ENCODE data around the gene SEC23IP. TPM values are rescaled to one million over a fixed set of nuclear protein-coding genes. Genes with fewer than 3 reads are reported as not detected.

The SEC23IP gene
- total and polyA plus RNA-seq, 8 donors = 4.1 to 82.1 (median 14.8) TPM

- no peak overlapping the region for H3K27ac ChIP-seq
- TF ChIP-seq, protein P1, sequence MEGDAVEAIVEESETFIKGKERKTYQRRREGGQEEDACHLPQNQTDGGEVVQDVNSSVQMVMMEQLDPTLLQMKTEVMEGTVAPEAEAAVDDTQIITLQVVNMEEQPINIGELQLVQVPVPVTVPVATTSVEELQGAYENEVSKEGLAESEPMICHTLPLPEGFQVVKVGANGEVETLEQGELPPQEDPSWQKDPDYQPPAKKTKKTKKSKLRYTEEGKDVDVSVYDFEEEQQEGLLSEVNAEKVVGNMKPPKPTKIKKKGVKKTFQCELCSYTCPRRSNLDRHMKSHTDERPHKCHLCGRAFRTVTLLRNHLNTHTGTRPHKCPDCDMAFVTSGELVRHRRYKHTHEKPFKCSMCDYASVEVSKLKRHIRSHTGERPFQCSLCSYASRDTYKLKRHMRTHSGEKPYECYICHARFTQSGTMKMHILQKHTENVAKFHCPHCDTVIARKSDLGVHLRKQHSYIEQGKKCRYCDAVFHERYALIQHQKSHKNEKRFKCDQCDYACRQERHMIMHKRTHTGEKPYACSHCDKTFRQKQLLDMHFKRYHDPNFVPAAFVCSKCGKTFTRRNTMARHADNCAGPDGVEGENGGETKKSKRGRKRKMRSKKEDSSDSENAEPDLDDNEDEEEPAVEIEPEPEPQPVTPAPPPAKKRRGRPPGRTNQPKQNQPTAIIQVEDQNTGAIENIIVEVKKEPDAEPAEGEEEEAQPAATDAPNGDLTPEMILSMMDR (IDR thresholded peaks at IDR 0.05) = no peak
- TF ChIP-seq POLR2A (IDR thresholded peaks at IDR 0.05) (no peak), EP300 (IDR thresholded peaks at IDR 0.05) (no peak), POLR2AphosphoS5 (IDR thresholded peaks at IDR 0.05) (no peak)
- 41 to 59% (median 56%) methylated on average over 5 of the region's 5 CpGs for WGBS, 5 donors
Observed at GRCh38 chr10:119980956-119981750, 88.6 kb downstream of the SEC23IP start.

DNA sequence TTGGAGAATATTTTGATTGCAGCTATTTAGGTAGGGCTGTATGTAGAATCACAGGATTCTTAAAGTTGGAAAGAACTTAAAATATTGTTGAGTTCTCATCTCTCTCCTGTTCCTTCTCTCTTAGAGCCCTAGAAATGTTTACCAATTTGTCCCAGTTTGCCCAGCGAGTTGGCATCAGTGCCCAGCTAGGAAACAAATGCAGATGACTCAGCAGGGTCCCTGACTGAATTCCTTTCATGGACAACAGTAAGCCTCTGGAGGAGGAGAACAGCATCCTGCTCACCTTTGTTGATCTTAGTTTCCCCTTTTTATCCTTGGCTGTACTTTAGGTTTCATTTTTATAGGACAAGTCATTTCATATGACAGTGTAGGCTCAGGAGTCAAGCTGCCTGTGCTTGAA is 89.3 kb downstream of the SEC23IP start:
- Histone ChIP-seq H3K4me3 (no peak overlapping the region), H3K36me3 (no peaks in the 10 kb centered on the region), H3K9me3 (peaks cover 0 to 8% (median 1%) of the 10 kb centered on the region in 4 donors), H3K4me1 (peaks cover 0 to 6% (median 0%) of the 10 kb centered on the region in 4 donors), H3K27ac (no peak overlapping the region), H3K27me3 (peaks cover 0 to 4% (median 0%) of the 10 kb centered on the region in 3 donors)
- WGBS, 5 donors = 7 to 42% (median 27%) methylated on average over 1 of the region's 1 CpG
- no peak for DNase-seq
- no peak for TF ChIP-seq POLR2AphosphoS5 (IDR thresholded peaks at IDR 0.05)
- no peak for TF ChIP-seq EP300 (IDR thresholded peaks at IDR 0.05)
- no peak for TF ChIP-seq POLR2A (IDR thresholded peaks at IDR 0.05)
- TF ChIP-seq, protein P1 (IDR thresholded peaks at IDR 0.05) = no peak
- intact Hi-C loops (cut with DNase I; ENCODE audit: low total_unique reads) = no loop called here

More at GRCh38 chr10:119980956-119981750, 88.6 kb downstream of the SEC23IP start:
- no peak for DNase-seq
- Histone ChIP-seq H3K4me1 (peaks cover 0 to 6% (median 0%) of the 10 kb centered on the region in 4 donors), H3K27me3 (peaks cover 0 to 4% (median 0%) of the 10 kb centered on the region in 3 donors), H3K36me3 (no peaks in the 10 kb centered on the region), H3K9me3 (peaks cover 0 to 8% (median 0%) of the 10 kb centered on the region in 4 donors), H3K4me3 (no peak overlapping the region)
- intact Hi-C loops (cut with DNase I; ENCODE audit: low total_unique reads) = no loop called here

DNA sequence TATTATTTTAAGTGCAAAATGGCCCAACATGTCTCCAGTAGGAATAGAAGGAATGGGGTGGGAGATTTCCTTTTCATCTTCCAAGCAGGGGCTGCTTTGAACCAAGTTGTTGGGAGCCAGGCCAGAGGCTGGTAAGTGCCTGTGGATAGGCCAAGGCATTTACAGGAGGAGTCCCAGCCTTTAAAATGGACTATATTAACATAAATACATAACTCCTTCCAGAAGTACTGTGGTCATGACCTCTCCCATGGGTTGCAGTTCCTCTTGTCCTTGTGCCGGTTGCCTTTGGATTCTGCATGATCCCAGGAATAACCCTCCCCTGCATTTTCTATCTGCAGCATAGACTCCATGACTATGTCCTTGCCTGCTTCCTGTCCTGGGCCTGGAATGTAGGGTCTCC is 95.8 kb downstream of the SEC23IP start:
- H3K9me3 ChIP-seq = peaks cover 0 to 8% (median 1%) of the 10 kb centered on the region in 4 donors
- 67 to 90% (median 83%) methylated on average over 1 of the region's 1 CpG for WGBS, 5 donors
- no peak overlapping the region for H3K27ac ChIP-seq
- peaks cover 0 to 3% (median 0%) of the 10 kb centered on the region in 3 donors for H3K27me3 ChIP-seq
- no peak overlapping the region for H3K4me3 ChIP-seq
- DNase-seq = no peak
- intact Hi-C loops (cut with DNase I; ENCODE audit: low total_unique reads) = no loop called here
- no peaks in the 10 kb centered on the region for H3K4me1 ChIP-seq
- H3K36me3 ChIP-seq = no peaks in the 10 kb centered on the region
- TF ChIP-seq POLR2AphosphoS5 (IDR thresholded peaks at IDR 0.05) (no peak), EP300 (IDR thresholded peaks at IDR 0.05) (no peak), POLR2A (IDR thresholded peaks at IDR 0.05) (no peak)
- TF ChIP-seq, protein P1 (IDR thresholded peaks at IDR 0.05) = no peak

DNA sequence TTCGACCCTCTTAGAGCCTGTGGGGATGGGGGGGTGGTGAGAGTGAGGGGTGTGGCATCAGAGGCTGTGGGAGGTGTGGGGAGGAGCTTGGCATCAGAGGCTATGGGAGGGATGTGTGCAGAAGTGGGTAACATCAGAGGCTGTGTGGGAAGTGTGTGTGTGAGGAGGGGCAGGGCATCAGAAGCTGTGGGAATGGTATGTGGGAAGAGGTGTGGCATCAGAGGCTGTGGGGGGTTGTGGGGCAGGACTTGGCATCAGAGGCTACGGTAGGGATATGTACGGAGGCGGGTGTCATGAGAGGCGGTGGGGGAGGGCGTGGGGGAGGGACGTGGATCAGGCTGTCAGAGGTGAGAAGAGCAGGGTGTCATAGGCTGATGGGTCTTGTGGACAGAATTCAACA is 97.4 kb downstream of the SEC23IP start:
- Histone ChIP-seq H3K9me3 (peaks cover 0 to 3% (median 0%) of the 10 kb centered on the region in 4 donors), H3K27ac (no peak overlapping the region), H3K4me1 (no peaks in the 10 kb centered on the region), H3K4me3 (no peak overlapping the region), H3K27me3 (peaks cover 0 to 3% (median 0%) of the 10 kb centered on the region in 3 donors), H3K36me3 (no peaks in the 10 kb centered on the region)
- intact Hi-C loops (cut with DNase I; ENCODE audit: low total_unique reads) = no loop called here
- no peak for DNase-seq
- WGBS, 5 donors = 70 to 79% (median 73%) methylated on average over 7 of the region's 7 CpGs
- TF ChIP-seq POLR2A (IDR thresholded peaks at IDR 0.05) = no peak

DNA sequence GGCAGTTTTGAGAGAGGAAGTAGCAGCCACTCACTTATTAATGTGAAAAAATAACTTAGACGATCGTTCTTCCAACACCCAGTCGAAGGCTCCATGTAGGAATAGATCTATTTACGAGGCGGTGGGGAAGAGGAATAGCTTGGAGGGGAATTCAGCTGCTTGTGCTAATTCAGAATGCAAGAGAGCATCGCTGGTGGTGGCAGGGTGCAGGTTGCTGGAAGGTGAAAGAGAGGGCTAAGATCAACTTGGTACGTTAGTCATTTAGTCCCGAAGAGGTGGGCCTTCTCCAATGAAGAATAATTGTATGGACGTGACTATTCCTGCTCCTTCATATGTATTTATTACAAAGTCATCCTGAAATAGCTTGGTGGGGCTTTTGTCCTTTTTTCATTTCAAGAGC is 98.5 kb downstream of the SEC23IP start:
- DNase-seq = no peak
- Histone ChIP-seq H3K36me3 (no peaks in the 10 kb centered on the region), H3K4me3 (no peak overlapping the region), H3K27me3 (peaks cover 0 to 3% (median 0%) of the 10 kb centered on the region in 3 donors), H3K4me1 (no peaks in the 10 kb centered on the region), H3K27ac (no peak overlapping the region), H3K9me3 (peaks cover 0 to 13% (median 3%) of the 10 kb centered on the region in 4 donors)
- intact Hi-C loops (cut with DNase I; ENCODE audit: low total_unique reads) = no loop called here
- WGBS, 5 donors = 62 to 75% (median 72%) methylated on average over 9 of the region's 9 CpGs
- no peak for TF ChIP-seq EP300 (IDR thresholded peaks at IDR 0.05)
- TF ChIP-seq POLR2A (IDR thresholded peaks at IDR 0.05) = no peak
- no peak for TF ChIP-seq POLR2AphosphoS5 (IDR thresholded peaks at IDR 0.05)
- TF ChIP-seq, protein P1 (IDR thresholded peaks at IDR 0.05) = no peak

All from stomach (tissue), 9 donors.